ENCODE measurements around the gene GPC1.
"Not testable (repeated sequence)": the region's sequence is repeated elsewhere in the genome, so short reads cannot be mapped to it uniquely, and the experiment has no call there.

The GPC1 gene

DNA sequence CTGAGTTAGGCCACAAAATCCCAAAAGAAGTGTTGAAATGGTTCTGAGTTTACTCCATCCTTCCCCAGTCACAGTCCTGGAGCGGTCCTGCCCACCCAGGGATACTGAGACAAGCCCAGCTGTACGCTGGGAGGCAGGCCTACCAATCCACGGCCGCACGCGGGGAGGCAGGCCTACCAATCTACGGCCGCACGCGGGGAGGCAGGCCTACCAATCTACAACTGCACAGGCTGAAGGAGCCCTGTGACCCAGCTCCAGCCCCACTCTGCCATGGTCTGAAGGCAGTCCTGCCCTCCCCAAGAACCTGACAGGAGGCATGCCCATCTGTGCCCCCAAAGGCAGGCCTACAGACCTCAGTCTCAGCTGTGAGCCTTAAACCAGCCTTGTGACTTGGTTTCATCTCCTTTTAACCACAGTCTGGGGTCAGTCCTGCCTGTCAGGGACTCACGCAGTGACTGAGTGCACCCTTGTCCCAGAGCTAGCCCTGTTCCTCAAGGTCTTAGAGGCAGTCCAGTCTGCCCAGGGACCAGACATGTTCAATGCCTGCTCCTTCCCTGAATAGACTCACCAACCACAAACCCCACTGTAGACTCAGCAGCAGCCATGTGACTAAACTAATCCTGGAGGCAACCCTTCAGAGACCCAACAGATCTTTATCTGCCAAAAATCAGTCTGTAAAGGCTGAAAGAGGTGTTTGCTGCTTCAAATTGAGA is 36.8 kb downstream of the GPC1 start:
- DNase-seq: no peak

DNA sequence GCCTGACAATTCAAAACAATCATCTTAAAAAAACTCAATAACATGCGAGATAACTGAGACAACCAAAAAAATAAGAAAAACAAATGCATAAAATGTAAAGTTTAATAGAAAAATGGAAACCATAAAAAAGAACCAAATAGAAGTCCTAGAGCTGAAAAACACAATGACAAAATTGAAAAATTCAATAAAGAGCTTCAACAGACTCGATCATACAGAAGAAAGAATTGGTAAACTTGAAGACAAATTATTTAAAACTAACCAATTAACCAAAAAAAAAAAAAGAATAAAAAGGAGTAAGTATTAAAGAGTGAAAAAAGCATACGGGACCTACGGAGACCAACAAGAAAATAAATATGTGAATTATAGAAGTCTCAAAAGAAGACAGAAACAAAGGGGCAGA is 37.7 kb downstream of the GPC1 start:
- no peak for DNase-seq

DNA sequence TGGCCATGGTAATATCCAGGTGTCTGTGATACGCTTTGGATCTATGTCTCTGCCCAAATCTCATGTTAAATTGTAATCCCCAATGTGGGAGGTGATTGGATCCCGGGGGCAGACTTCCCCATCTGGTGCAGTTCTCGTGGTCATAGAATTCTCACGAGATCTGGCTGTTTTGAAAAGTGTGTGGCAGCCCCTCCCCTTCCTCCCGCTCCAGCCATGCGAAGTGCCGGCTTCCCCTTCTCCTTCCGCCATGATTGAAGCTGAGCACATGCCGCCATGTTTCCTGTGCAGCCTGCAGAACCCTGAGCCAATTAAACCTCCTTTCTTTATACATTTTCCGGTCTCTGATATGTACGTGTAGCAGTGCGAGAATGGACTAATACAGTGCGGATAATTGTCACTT is 42.5 kb downstream of the GPC1 start:
- DNase-seq: no peak

DNA sequence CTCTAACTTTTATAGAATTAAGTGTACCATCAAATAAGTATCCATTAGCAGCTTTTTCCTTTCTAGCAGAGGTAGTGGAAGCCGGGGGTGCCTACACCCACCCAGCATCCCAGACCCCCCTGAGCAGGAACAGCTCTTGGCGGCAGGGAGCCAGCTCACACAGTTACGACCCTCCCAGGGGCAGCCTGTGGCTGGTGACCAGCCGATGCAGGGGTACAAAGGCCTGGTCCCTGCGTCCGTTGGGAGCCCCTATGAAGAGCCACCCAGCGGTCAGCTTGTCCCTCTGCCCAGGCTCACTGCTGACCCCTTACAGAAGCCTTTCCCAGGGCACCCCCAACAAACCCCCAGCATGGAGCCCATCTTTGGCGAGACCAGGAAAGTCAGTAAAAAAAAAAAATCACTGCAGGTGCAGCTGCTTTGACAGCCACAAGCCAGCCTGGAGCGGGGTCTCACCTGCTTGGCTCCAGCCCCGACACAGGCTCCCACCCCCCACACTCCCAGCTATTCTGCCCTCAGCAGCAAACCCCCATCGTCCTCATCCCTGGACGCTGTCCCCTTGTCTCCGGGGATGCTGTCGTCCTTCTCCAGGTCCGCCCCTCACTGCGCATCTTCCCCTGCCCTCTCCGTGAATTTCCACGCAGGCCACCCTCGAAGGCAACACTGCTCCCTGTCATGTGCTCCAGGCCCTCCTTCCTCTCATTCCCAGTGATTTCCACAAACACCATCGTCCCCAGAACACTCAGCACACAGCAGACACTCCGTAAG is 43.1 kb downstream of the GPC1 start:
- no peak for DNase-seq

DNA sequence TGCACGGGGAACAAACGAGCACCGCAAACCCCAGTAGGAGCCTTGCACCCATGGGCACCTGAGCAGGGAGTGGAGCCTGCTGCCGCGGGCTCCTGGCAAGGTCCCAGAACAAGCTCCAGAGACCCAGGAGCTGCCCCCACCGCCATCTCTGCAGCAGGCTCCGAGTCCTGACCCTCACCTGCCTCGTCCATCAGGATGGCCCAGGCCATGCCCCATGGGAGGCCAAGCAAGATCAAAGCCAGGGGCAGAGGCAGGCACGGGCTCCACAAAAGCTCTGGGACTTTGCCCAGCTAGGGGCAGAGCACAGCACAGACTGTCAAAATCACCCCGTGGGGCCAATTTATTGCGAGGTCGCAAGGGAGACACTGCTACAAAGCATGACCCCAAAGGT is 43.6 kb downstream of the GPC1 start:
- DNase-seq: no peak

DNA sequence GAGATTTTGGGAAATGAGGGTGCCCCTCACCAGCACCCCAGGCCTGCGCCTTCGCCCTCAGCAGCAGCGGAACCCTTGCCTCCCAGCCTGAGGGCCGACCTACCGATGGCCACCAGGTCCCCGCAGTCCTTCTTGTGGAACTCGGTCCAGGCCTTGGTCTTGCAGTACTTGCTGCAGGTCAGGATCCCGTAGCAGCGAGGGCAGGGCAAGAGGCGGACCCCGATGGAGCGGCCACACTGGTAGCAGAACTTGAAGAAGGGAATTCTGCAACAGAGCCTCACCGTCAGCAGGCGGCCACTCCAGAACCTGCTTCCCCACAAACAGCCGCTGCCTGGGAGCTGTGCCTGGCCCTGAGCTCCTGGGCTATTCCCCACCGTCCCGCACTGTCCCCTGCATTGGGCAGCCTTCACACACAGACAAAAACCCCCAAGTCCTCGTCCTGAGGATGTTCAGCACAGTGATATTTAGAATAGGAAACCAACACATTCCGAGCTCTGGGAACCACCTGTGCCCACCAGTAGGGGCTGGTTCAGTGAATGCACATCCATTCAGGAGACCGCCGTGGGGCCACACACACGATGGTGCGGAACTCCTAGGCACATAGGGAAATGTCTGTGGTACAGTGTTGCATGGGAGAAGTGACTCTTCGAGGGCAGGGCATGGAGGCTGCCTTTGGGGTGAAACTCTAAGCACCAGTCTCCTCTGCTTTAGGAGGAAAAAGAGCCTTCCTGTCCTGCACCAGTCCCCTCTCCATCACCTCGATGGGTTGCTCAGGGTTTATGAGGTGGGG is 45.6 kb downstream of the GPC1 start:
- no peak for DNase-seq

DNA sequence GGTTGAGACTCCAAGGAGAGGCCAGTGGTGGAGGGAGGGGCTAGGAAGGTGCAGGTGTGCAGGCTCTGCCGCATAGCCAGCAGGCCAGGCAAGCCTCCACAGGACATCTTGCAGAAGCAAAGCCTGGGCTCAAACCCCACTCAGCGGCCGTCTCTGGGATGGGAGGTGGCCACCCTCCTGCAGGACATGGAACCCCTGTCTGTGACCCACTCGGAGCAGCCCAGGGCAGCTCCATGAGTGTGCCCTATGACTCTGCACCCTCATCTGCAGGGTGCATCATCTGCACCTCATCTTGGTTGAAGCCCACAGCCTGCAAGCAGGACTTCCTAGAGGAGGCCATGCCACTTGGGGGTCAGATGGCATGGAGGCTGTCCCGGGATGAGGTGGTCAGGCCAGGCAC is 46.3 kb downstream of the GPC1 start:
- DNase-seq: no peak

DNA sequence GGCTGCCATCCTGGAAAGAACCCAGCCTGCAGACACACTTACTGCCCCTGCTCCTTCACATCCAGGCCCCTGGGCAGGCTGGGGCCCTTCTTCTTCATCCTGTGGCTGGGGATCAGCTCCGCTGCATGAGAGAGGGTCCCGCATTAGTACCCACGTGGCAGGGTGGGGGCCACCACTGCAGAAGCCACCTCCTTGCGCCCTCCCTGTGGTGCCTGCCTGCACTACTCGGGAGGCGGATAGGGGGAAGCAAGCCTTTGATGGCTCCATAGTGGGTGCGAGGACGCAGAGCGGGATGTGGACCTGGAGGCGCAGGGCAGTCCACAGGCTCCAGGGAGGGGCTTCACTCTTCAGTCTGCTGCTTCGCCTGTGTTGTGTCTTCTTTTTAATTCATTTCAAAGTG is 46.7 kb downstream of the GPC1 start:
- DNase-seq: no peak

DNA sequence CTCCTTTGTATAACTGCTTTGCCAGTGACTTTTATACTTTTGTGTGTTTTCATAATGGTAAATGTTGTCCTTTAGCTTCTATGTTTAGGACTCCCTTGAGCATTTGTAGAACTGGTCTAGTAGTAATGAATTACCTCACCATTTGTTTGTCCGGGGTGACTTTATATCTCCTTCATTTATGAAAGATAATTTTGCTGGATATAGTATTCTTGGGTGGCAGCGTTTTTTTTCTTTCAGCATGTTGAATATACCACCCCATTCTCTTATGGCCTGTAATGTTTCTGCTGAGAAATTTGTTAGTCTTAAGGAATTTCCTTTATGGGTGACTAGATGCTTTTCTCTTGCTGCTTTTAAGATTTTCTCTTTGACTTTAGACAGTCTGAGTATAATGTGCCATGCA is 56.0 kb downstream of the GPC1 start:
- DNase-seq: no peak

DNA sequence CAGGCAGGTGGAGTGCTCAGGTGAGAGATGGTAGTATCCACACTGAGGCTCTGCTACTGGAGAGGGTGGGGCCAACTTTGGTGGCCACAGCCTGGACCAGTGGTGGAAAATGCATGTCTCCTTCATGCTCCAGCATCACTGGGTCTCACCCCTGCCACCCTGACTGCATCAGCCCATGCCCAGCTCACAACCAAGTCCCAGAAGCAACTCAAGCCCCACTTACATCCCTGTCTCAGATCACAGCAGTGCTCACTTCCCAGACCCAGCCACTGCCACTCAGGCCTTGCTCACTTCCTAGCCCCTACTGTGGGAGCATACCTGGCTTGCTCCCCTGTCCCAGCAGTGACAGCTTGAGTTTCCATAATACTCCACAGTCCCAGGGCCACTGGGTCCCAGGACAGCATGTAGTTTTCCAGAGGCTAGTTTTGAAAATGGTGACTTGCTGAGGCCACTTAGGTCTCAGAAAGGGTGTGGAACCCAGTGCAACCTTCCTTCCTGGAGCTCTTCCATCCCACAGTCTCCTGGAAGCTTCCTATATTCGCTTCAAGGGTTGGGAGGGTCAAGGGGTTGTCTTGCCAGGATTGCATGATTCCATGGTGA is 58.8 kb downstream of the GPC1 start:
- no peak for DNase-seq

DNA sequence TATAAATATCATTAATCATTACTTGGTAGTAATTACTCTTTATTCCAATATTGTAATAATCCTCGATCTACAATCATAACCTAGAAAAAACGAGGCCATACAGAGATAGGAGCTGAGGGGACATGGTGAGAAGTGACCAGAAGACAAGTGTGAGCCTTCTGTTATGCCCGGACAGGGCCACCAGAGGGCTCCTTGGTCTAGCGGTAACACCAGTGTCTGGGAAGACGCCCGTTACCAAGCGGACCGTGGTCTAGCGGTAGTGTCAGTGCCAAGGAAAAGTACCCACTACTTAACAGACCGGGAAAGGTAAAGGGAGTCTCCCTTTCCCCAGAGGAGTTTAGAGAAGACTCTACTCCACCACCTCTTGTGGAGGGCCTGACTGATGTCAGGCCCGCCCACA is 59.5 kb downstream of the GPC1 start:
- DNase-seq: not testable (repeated sequence)

DNA sequence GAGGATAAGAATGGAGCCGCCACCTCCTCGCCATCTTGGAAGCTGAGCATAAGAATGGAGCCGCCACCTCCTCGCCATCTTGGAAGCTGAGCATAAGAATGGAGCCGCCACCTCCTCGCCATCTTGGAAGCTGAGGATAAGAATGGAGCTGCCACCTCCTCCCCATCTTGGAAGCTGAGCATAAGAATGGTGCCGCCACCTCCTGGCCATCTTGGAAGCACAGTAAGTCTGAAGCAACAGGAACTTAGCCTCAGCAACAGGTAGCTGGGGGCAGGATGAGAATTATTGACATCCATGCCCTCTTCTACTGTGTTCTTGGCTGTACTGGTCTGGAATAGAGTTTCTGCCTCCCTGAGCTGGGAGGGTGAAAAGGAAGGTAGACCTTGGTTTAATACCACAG is 61.6 kb downstream of the GPC1 start:
- DNase-seq: not testable (repeated sequence)

DNA sequence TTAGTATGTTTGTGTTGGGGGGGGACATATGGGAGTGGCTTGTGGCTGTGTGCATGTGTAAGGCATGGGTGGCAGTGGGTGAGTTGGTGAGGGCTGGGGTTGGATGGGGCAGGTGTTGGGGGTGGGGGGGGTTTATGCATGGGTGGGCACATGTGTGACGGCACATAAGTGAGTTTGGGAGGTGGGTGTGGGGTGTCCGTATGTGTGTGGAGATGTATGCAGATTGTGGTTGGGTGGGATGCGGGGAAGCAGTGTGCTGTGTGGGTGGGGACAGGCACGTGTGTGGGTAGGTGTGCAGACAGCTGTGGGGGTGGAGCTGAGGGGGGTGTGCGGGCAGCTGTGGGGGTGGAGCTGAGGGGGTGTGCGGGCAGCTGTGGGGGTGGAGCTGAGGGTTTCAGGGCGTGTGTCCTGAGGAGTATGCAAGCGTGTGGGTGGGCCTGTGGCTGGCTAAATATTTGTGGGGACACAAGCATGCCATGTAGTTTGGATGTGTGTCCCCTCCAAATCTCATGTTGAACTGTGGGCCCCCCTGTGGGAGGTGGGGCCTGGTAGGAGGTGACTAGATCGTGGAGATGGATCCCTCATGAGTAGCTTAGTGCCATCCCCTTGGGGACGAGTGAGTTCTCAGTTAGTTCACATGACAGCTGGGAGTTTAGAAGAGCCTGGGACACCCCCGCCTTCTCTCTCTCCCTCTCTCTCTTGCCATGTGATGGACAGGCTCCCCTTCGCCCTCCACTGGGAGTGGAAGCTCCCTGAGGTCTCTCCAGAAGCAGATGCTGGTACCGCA is 62.9 kb downstream of the GPC1 start:
- no peak for DNase-seq

DNA sequence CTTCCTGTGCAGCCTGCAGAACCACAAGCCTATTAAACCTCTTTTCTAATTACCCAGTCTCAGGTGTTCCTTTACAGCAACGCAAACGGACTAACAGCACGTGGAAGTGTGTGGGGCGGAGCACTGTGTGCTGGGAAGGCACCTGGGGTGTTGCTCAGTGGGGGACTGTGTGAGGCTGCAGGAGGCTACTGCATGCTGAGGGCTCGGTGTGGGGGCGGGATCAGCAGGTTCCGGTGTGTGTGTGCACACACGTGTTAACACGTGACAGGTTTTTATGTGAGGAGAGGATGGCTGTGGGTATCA is 63.4 kb downstream of the GPC1 start:
- no peak for DNase-seq

DNA sequence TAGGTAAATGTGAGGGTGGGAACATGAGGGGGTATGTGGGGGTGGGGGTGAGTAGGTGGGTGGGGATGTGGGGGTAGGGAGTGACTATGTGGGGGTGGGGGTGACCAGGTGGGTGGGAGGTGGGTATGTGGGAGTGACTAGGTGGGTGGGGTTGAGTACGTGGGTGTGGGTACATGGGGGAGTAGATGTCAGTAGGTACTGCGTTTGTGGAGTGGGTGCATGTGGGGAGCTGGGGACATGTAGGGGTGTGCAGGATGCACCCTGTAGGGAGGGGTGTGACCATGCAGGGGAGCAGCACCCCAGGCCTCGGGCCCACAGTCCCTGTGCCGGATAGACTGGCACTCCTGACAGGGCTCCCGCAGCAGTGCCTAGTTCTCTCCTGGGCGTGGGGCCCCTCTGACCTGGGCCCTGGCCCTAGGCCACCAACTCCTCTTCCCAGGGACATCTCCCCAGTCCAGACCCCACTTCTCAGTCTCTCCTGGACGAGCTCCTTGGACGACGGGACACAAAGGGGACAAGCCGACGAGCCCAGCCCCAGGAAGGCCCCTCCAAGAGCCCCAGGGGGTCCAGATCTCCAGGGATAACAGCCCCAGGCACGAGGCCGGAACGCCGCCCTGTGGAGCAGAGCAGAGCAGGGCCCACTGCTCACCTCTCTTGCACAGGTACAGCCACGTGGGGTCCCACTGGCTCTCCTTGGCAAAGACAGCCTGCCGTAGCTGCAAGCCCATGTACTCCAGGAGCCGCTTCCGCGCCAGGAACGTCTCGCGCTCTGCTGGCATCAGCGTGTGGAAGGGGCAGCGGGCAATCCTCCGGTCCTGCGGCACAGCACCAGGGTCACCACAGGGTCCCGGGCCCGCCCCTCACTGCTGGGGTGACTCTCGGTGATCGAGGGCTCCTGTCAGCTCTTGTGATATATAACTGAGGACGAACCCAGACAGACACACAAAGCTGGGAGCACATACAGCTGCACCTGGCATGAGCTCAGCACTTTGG is 64.1 kb downstream of the GPC1 start:
- no peak for DNase-seq

DNA sequence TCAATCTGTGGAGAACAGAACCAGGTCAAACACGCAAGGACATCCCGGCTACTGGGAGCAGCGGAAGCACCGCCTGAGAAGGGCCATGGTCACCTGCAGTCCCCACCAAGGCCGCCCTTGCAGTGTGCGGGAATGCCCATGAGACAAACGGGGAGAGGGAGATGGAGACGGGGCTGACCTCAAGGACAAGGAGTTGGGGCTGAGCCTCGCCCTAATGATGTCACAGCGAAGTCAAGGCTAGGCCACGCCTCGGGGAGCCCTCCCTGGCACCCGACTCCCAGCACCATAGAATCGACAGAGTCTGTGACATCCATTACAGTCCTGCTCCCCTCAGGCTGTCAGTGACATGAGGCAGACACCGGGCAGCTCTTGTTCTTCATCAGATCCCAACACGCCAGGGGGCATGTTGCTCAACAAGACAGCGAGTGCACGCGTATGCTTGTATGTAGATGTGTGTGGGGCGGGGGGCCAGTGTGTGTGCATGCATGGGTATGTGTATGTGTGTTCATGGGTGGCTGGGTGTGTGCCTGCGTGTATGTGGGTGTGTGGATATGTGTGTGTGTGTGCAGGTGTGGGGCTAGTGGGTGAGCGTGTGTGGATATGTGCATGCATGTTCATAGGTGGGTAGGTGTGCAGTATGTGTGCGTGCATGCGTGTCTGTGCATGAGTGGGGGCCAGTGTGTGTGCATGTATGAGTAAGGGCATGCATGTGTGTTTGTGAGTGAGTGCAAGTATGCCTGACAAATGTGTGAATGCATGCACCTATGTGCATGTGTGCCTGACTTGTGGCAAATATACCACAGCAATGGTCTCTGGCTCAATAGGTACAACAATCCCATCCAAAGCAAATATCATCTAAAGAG is 65.3 kb downstream of the GPC1 start:
- no peak for DNase-seq

DNA sequence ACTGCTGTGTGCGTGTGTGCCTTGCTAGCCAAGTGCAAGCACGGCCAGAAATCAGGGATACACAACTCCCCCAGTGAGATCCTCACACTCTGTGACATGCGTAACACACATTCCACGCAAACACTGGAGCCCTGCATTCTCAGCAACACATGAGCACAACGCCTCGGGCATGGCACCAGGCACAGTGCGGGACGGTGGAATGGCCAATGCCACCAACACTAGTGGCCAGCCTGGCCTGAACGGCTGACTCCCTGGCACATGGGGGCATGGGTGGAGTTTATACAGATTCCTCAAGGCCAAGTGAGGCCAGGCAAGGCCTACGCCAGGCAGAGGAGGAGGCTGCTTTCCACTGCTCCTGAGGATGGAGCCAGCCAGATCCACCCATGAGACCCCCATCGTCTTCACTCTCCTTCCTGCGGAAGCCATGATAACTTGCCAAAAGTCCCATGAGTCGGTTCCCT is 66.1 kb downstream of the GPC1 start:
- DNase-seq: no peak

DNA sequence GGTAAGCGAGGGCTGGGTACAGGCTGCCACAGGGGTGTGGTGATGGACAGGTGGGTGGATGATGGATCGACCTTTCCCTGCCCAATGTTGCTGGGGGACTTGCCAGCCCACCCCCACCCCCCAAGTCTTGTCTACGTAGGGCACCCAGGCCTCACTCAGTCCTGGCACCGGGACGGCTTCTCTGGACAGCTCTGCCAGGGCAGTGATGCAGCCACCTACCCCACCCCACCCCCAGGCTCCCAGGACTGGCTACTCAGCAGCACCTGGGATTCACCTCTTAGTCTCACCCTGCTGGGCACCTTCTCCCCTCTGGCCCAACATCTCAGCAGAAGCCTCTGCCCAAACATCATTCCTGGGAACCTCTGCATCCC is 66.6 kb downstream of the GPC1 start:
- no peak for DNase-seq

DNA sequence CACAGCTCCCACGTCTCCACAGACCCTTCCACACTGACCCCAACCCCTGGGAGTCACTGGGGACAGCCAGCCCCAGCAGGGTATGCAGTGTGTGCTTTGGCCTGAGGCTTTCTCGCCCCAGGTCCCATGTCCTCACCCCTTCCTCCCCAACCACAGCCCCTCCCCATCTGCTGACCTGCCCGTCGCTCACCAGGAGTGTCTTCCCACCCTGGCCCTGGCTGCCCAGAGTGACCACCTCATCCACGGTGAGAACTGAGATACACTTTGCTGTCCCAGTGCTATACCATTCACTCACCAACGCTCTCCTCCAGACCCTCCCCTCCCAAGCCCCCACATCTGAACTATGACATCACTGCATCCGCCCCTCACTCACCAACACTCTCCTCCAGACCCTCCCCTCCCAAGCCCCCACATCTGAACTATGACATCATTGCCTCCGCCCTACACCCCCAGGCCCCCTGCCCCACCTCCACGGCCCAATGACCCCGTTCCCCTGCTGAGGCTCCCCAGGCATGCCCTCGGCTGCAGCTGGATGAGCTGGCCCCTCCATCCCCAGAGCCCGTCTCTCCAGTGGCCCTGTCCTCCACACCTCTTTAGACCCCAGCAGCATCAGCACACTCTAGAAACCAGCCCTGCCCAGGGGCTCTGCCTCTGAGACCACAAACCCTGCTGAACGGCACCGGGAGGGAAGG is 67.1 kb downstream of the GPC1 start:
- no peak for DNase-seq

DNA sequence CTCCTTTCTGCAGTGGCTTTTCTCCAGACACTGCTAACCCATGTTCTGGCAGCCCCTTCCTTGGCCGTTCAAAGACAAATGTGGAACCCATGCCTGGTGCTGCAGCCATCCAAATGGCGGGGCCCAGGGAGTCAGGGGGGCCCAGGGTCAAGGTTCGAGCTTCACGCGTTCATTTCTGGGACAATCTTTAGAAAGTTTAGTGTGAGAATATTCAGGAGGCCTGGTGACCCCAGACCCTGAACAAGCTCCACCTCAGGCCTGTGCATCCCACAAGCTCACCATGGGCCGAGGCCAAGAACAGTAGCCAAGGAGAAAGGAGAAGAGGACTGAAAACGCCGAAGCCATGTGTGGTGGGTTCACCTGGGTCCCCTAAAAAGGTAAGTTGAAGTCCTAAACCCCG is 67.9 kb downstream of the GPC1 start:
- DNase-seq: no peak

All from amniotic stem cell (primary cell).